Keratinocyte (primary cell): ENCODE measurements around the gene MAP2K4. TPM values are rescaled to one million over a fixed set of nuclear protein-coding genes. Genes with fewer than 3 reads are reported as not detected.

Experiments used
- DNase-seq: peaks from one replicate; pipeline ENCODE4 v3.0.0-alpha.2; 2011; ENCODE audit warnings: low read depth, missing footprints, low spot score
- FAIRE-seq: peaks from 2 replicates; lab custom pipeline; 2011; peaks lifted over from hg19 to GRCh38; lab: Jason Lieb, UNC
- H2AFZ ChIP-seq: 2 replicates; pipeline ENCODE4 v1.6.0; 2012; ENCODE audit warnings: low read length, control low read depth, inconsistent platforms; ENCODE audit not compliant: control insufficient read depth
- H3K27ac ChIP-seq: 2 replicates; pipeline ENCODE4 v1.5.1; 2011; ENCODE audit warnings: low read length; ENCODE audit not compliant: control insufficient read depth, insufficient read depth
- H3K27me3 ChIP-seq: 3 replicates; pipeline ENCODE4 v1.6.0; 2011; ENCODE audit warnings: low read length; ENCODE audit not compliant: control insufficient read depth, insufficient read depth; ENCODE audit errors: extremely low read depth
- H3K36me3 ChIP-seq, 2 experiments: 2 replicates in 1 of 2; 3 replicates in 1 of 2; pipeline ENCODE4 v1.5.1; 2011; ENCODE audit warnings: low read length in 2 of 2, mild to moderate bottlenecking in 1 of 2; ENCODE audit not compliant: control insufficient read depth in 2 of 2, insufficient read depth in 2 of 2; ENCODE audit errors: extremely low read depth in 1 of 2
- H3K4me1 ChIP-seq: 3 replicates; pipeline ENCODE4 v1.5.1; 2011; ENCODE audit warnings: low read length; ENCODE audit not compliant: control insufficient read depth, insufficient read depth; ENCODE audit errors: extremely low read depth
- H3K4me2 ChIP-seq: 3 replicates; pipeline ENCODE4 v1.6.0; 2011; ENCODE audit warnings: low read depth, low read length; ENCODE audit not compliant: control insufficient read depth, insufficient read depth; ENCODE audit errors: extremely low read depth
- H3K4me3 ChIP-seq, 3 experiments: fragments of 200-600 bp in 1 of 3; sonication (generic) in 1 of 3; 2 replicates in 2 of 3; 3 replicates in 1 of 3; pipeline ENCODE4 v1.5.1; 2011 to 2016; ENCODE audit warnings: low read length in 3 of 3, mild to moderate bottlenecking in 3 of 3, control low read depth in 2 of 3, inconsistent platforms in 1 of 3, low read depth in 1 of 3, mixed read lengths in 1 of 3, mixed run types in 1 of 3, moderate library complexity in 1 of 3; ENCODE audit not compliant: control insufficient read depth in 2 of 3, insufficient read depth in 2 of 3; ENCODE audit errors: extremely low read depth in 1 of 3
- H3K79me2 ChIP-seq: 2 replicates; pipeline ENCODE4 v1.6.0; 2012; ENCODE audit warnings: low read length; ENCODE audit not compliant: control insufficient read depth, insufficient read depth
- H3K9ac ChIP-seq: 3 replicates; pipeline ENCODE4 v1.6.0; 2011; ENCODE audit warnings: low read length; ENCODE audit not compliant: control insufficient read depth, insufficient read depth; ENCODE audit errors: extremely low read depth
- H3K9me1 ChIP-seq: 3 replicates; pipeline ENCODE4 v1.6.0; 2011; ENCODE audit warnings: low read length; ENCODE audit not compliant: control insufficient read depth, insufficient read depth; ENCODE audit errors: extremely low read depth
- H3K9me3 ChIP-seq: 2 replicates; pipeline ENCODE4 v1.5.1; 2012; ENCODE audit warnings: low read depth, low read length; ENCODE audit not compliant: control insufficient read depth
- H4K20me1 ChIP-seq: 3 replicates; pipeline ENCODE4 v1.6.0; 2011; ENCODE audit warnings: low read length; ENCODE audit not compliant: control insufficient read depth, insufficient read depth; ENCODE audit errors: extremely low read depth
- CTCF ChIP-seq, 3 experiments: IDR thresholded peaks in 1 of 3; conservative IDR thresholded peaks in 1 of 3; optimal IDR thresholded peaks in 1 of 3; 2 replicates in 2 of 3; 3 replicates in 1 of 3; pipeline versions ENCODE3 to v1.5.1; 2011; ENCODE audit warnings: low read length in 3 of 3, mild to moderate bottlenecking in 3 of 3, moderate library complexity in 2 of 3, control low read depth in 1 of 3, inconsistent platforms in 1 of 3; ENCODE audit not compliant: insufficient read depth in 2 of 3; ENCODE audit errors: extremely low read depth in 1 of 3
- EZH2 ChIP-seq: IDR thresholded peaks from one replicate; pipeline ENCODE4 v1.6.1; 2012; ENCODE audit warnings: inconsistent platforms, mild to moderate bottlenecking, low read length, moderate library complexity
- dilution Hi-C: fragments of 300-500 bp; cut with MboI; formaldehyde crosslinking; loops from one replicate; pipeline ENCODE4 v1.7.0; 2020; ENCODE audit warnings: low sequenced_read_pairs; ENCODE audit not compliant: extremely low pct_ligation_motif_present
- polyA plus RNA-seq, 5 experiments: library from polyadenylated mRNA; depleted of rRNA in 3 of 5; stranded (reverse) in 3 of 5; stranded (forward) in 1 of 5; unstranded in 1 of 5; fragments of >200 nt; gene quantifications; 1 replicate in 1 of 5; 2 replicates in 3 of 5; 3 replicates in 1 of 5; pipeline versions ENCODE4 v1.2.1 to v1.2.3, GENCODE V29; 2011 to 2012; ENCODE audit warnings: missing spikeins in 2 of 5, low read depth in 1 of 5, low replicate concordance in 1 of 5

MAP2K4 gene
- polyA plus RNA-seq, 1 donor (not counting 4 experiments of a cell fraction or from before 2014, with no cell fraction given), result 37.3 TPM

DNA sequence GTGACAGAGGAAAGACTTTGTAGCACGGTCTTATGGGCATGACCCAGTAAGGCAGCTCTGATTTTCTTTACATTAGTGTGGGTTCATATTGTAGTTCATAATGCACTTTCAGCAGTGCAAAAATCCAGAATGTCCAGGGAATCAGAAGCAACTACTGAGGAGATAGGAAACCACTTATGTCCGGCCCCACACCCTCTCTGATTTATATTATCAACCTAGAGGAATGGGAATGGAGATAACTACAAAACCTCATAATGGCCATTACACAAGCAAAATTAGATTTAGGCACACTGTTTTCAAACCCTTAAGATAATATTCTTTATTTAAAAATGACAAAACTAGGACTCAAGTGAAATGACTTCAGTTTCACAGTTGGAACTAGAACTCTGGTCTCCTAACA, 7.9 kb downstream of the MAP2K4 start:
- no peak overlapping the region for H3K4me2 ChIP-seq
- no peaks in the 10 kb centered on the region for H3K27me3 ChIP-seq
- peaks cover 0 to 9% of the 10 kb centered on the region in 2 experiments for H3K36me3 ChIP-seq
- H4K20me1 ChIP-seq, result peaks cover 8% of the 10 kb centered on the region
- H3K4me3 ChIP-seq, result no peak overlapping the region
- H3K79me2 ChIP-seq, result peaks cover 92% of the 10 kb centered on the region
- H3K4me1 ChIP-seq, result peaks cover 28% of the 10 kb centered on the region
- FAIRE-seq, result no peak
- no peak overlapping the region for H3K27ac ChIP-seq
- TF ChIP-seq CTCF (optimal IDR thresholded peaks at IDR 0.05 in 1 of 3, IDR thresholded peaks at IDR 0.05 in 1 of 3, conservative IDR thresholded peaks at IDR 0.05 in 1 of 3; ENCODE audit: extremely low read depth in 1 of 3, insufficient read depth in 2 of 3, low read length in 3 of 3) (no peak), EZH2 (no peak)
- no peaks in the 10 kb centered on the region for H3K9me3 ChIP-seq
- H2AFZ ChIP-seq, result no peak overlapping the region
- dilution Hi-C loops, result no loop called here
- no peak overlapping the region for H3K9ac ChIP-seq
- DNase-seq, result no peak
- H3K9me1 ChIP-seq, result peaks cover 2% of the 10 kb centered on the region

- DNase-seq, result no peak
- no peak overlapping the region for H3K4me2 ChIP-seq
- TF ChIP-seq EZH2, result no peak
- TF ChIP-seq CTCF (optimal IDR thresholded peaks at IDR 0.05 in 1 of 3, IDR thresholded peaks at IDR 0.05 in 1 of 3, conservative IDR thresholded peaks at IDR 0.05 in 1 of 3; ENCODE audit: extremely low read depth in 1 of 3, insufficient read depth in 2 of 3, low read length in 3 of 3), result no peak
- H3K27ac ChIP-seq, result no peak overlapping the region
- H3K36me3 ChIP-seq, result peaks cover 0 to 7% of the 10 kb centered on the region in 2 experiments
- FAIRE-seq, result peak; percentile 23
- H4K20me1 ChIP-seq, result peaks cover 8% of the 10 kb centered on the region
- dilution Hi-C loops, result no loop called here
- H3K79me2 ChIP-seq, result peaks cover 86% of the 10 kb centered on the region
- H3K4me3 ChIP-seq, result no peak overlapping the region
- no peak overlapping the region for H2AFZ ChIP-seq
- H3K9ac ChIP-seq, result no peak overlapping the region
- H3K4me1 ChIP-seq, result peaks cover 6% of the 10 kb centered on the region
- H3K9me1 ChIP-seq, result no peaks in the 10 kb centered on the region
- H3K27me3 ChIP-seq, result no peaks in the 10 kb centered on the region
- no peaks in the 10 kb centered on the region for H3K9me3 ChIP-seq
Measured at GRCh38 chr17:12034538-12034937, 13.9 kb downstream of the MAP2K4 start.
